GM19025 (cell line): Measurements from ENCODE around the gene WDR20.

ENCODE experiments used
- ATAC-seq: cut with Tn5 transposase; IDR thresholded peaks from one replicate; pipeline ENCODE4 v1.9.1; 2021; ENCODE audit warnings: mild to moderate bottlenecking, low read depth, moderate library complexity; ENCODE audit not compliant: unreplicated experiment

Gene WDR20

GRCh38 chr14:102258136-102258535 is 118.4 kb downstream of the WDR20 start:
- ATAC-seq = no peak
